ENCODE results near the gene CYB5B. TPM values are rescaled to one million over a fixed set of nuclear protein-coding genes. Genes with fewer than 3 reads are reported as not detected.

The CYB5B gene
- total and polyA plus RNA-seq, 7 donors = 42.1 to 92.8 (median 54.5) TPM

- H3K9me3 ChIP-seq = no peaks in the 10 kb centered on the region
- TF ChIP-seq, protein P1, sequence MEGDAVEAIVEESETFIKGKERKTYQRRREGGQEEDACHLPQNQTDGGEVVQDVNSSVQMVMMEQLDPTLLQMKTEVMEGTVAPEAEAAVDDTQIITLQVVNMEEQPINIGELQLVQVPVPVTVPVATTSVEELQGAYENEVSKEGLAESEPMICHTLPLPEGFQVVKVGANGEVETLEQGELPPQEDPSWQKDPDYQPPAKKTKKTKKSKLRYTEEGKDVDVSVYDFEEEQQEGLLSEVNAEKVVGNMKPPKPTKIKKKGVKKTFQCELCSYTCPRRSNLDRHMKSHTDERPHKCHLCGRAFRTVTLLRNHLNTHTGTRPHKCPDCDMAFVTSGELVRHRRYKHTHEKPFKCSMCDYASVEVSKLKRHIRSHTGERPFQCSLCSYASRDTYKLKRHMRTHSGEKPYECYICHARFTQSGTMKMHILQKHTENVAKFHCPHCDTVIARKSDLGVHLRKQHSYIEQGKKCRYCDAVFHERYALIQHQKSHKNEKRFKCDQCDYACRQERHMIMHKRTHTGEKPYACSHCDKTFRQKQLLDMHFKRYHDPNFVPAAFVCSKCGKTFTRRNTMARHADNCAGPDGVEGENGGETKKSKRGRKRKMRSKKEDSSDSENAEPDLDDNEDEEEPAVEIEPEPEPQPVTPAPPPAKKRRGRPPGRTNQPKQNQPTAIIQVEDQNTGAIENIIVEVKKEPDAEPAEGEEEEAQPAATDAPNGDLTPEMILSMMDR (IDR thresholded peaks at IDR 0.05) = no peak
- H3K4me3 ChIP-seq = no peak overlapping the region
- 18 to 27% (median 25%) methylated on average over 1 of the region's 1 CpG for WGBS, 3 donors
- no peak for ATAC-seq
- intact Hi-C loops (cut with DNase I) = no loop called here
- peaks cover 8% of the 10 kb centered on the region for H3K4me1 ChIP-seq
- H3K36me3 ChIP-seq (ENCODE audit: insufficient read depth in 1 of 2, low read depth in 1 of 2) = no peaks in the 10 kb centered on the region
- DNase-seq = no peak
- H3K27ac ChIP-seq = no peak overlapping the region
- no peaks in the 10 kb centered on the region for H3K27me3 ChIP-seq (ENCODE audit: insufficient read depth in 3 of 3, low read length in 2 of 3)
Observed at GRCh38 chr16:69476920-69477443, 52.6 kb downstream of the CYB5B start.

DNA sequence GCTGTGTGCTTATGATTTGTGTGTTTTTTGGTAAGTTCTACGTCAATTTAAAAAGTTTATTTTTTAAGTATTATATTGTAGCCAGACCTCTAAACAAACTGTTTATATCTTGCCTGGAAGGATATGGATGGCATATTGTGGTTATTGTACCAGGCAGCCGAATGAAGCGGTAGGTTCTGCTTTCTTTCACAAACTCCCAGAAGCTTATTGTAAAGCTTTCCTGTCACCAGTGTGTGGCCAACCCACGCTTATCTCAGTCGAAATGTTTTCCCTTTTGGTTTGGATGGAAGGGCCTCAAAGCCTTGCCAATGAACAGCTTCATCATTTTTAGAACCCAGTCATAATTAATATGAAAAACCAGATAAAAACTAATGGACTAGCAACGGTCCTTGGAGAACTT is 53.1 kb downstream of the CYB5B start:
- intact Hi-C loops (cut with DNase I) = no loop called here
- no peaks in the 10 kb centered on the region for H3K27me3 ChIP-seq (ENCODE audit: insufficient read depth in 3 of 3, low read length in 2 of 3)
- H3K36me3 ChIP-seq (ENCODE audit: insufficient read depth in 1 of 2, low read depth in 1 of 2) = no peaks in the 10 kb centered on the region
- H3K27ac ChIP-seq = no peak overlapping the region
- H3K9me3 ChIP-seq = no peaks in the 10 kb centered on the region
- ATAC-seq (no peak), DNase-seq (no peak)
- TF ChIP-seq, protein P1 (IDR thresholded peaks at IDR 0.05) = no peak
- H3K4me1 ChIP-seq = peaks cover 13% of the 10 kb centered on the region
- no peak overlapping the region for H3K4me3 ChIP-seq
- WGBS, 3 donors = 59 to 74% (median 61%) methylated on average over 6 of the region's 6 CpGs

GRCh38 chr16:69478685-69479084 is 54.3 kb downstream of the CYB5B start:
- Histone ChIP-seq H3K4me3 (no peak overlapping the region), H3K27ac (no peak overlapping the region), H3K27me3 (ENCODE audit: insufficient read depth in 3 of 3, low read length in 2 of 3) (no peaks in the 10 kb centered on the region), H3K4me1 (peaks cover 15% of the 10 kb centered on the region), H3K9me3 (no peaks in the 10 kb centered on the region), H3K36me3 (ENCODE audit: insufficient read depth in 1 of 2, low read depth in 1 of 2) (no peaks in the 10 kb centered on the region)
- WGBS, 3 donors = 92 to 95% (median 95%) methylated on average over 6 of the region's 6 CpGs
- TF ChIP-seq, protein P1 (IDR thresholded peaks at IDR 0.05) = no peak
- intact Hi-C loops (cut with DNase I) = no loop called here
- ATAC-seq (no peak), DNase-seq (no peak)

DNA sequence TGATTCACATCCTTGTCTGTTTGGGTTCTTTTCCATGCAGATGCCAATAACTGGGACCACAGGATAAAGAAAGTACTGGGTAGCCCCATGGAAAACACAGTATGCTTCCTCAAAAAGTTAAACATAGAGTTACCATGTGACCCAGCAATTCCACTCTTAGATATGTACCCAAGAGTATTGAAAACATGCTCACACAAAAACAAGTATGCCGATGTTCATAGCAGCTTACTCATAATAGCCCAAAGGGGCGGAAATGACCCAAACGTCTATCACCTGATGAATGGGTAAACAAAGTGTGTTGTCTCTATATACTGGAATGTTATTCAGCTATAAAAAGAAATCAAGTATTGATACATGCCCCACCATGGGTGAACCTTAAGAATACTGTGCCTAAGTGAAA is 55.4 kb downstream of the CYB5B start:
- 84 to 93% (median 86%) methylated on average over 3 of the region's 3 CpGs for WGBS, 3 donors
- ATAC-seq (no peak), DNase-seq (no peak)
- Histone ChIP-seq H3K9me3 (no peaks in the 10 kb centered on the region), H3K36me3 (ENCODE audit: insufficient read depth in 1 of 2, low read depth in 1 of 2) (no peaks in the 10 kb centered on the region), H3K27me3 (ENCODE audit: insufficient read depth in 3 of 3, low read length in 2 of 3) (no peaks in the 10 kb centered on the region), H3K4me1 (peaks cover 15% of the 10 kb centered on the region), H3K27ac (no peak overlapping the region), H3K4me3 (no peak overlapping the region)
- TF ChIP-seq, protein P1 (IDR thresholded peaks at IDR 0.05) = no peak
- intact Hi-C loops (cut with DNase I) = loop anchor here (5.0 to 10.0 kb wide), 2 partner anchors 82 to 85 kb away; no protein-coding TSS in a partner anchor

GRCh38 chr16:69481901-69482341 is 57.5 kb downstream of the CYB5B start:
- H3K27ac ChIP-seq = peak overlapping the region; percentile 80
- TF ChIP-seq, protein P1 (IDR thresholded peaks at IDR 0.05) = peak; percentile 24
- H3K36me3 ChIP-seq (ENCODE audit: insufficient read depth in 1 of 2, low read depth in 1 of 2) = no peaks in the 10 kb centered on the region
- peaks cover 15% of the 10 kb centered on the region for H3K4me1 ChIP-seq
- no peaks in the 10 kb centered on the region for H3K9me3 ChIP-seq
- WGBS, 3 donors = 1 to 4% (median 1%) methylated on average over 12 of the region's 12 CpGs
- no peaks in the 10 kb centered on the region for H3K27me3 ChIP-seq (ENCODE audit: insufficient read depth in 3 of 3, low read length in 2 of 3)
- intact Hi-C loops (cut with DNase I) = loop anchor here (2.0 to 10.0 kb wide), 3 partner anchors 83 to 87 kb away; partner anchors contain the start of gene NFAT5 (in 1 of the 2)
- peak overlapping the region; percentile 50 for H3K4me3 ChIP-seq
- peak; percentile 98 to 99 (median 98) for ATAC-seq
- DNase-seq = peak; percentile 87 to 97
